H1 (cell line): ENCODE measurements around the gene ENDOV. TPM values are rescaled to one million over a fixed set of nuclear protein-coding genes. Genes with fewer than 3 reads are reported as not detected.

Experiments
- CTCF ChIA-PET: fragments of 300-600 bp; sonication (Branson Sonifier 250); formaldehyde crosslinking; loops from one replicate; lab custom pipeline; 2021; ENCODE audit not compliant: partially characterized antibody; lab: Charles Lee
- POLR2A ChIA-PET: fragments of 300-600 bp; sonication (Branson Sonifier 250); formaldehyde crosslinking; loops from one replicate; lab custom pipeline; 2021; ENCODE audit warnings: inconsistent platforms; ENCODE audit not compliant: partially characterized antibody; lab: Charles Lee
- DNase-seq, 2 experiments: peaks; one replicate each; pipeline versions ENCODE4 v3.0.0 to v3.0.0-alpha.2; 2010 to 2022; ENCODE audit warnings: low spot score in 2 of 2, low read depth in 1 of 2, mixed read lengths in 1 of 2
- FAIRE-seq: peaks from 2 replicates; lab custom pipeline; 2011; peaks lifted over from hg19 to GRCh38; lab: Jason Lieb, UNC
- H2AFZ ChIP-seq: 2 replicates; pipeline ENCODE4 v1.8.1; 2012; ENCODE audit warnings: low read length, inconsistent platforms
- H2AK5ac ChIP-seq: 2 replicates; pipeline ENCODE4 v1.6.1; 2013; ENCODE audit warnings: low read depth, low read length
- H2BK120ac ChIP-seq: replicated peaks from 2 replicates; pipeline ENCODE3; 2013; ENCODE audit warnings: low read depth, low read length, inconsistent platforms
- H2BK12ac ChIP-seq: 2 replicates; pipeline ENCODE4 v1.6.1; 2013; ENCODE audit warnings: low read depth, low read length
- H2BK15ac ChIP-seq: 2 replicates; pipeline ENCODE4 v1.6.1; 2013; ENCODE audit warnings: low read length
- H2BK20ac ChIP-seq: 2 replicates; pipeline ENCODE4 v1.6.1; 2013; ENCODE audit warnings: low read length
- H2BK5ac ChIP-seq: 2 replicates; pipeline ENCODE4 v1.6.1; 2013; ENCODE audit warnings: low read depth, low read length
- H3K14ac ChIP-seq: 2 replicates; pipeline ENCODE4 v1.6.1; 2013; ENCODE audit warnings: inconsistent platforms; ENCODE audit not compliant: insufficient read length
- H3K18ac ChIP-seq: 2 replicates; pipeline ENCODE4 v1.6.1; 2013; ENCODE audit warnings: low read length; ENCODE audit errors: extremely low read depth
- H3K23ac ChIP-seq: 2 replicates; pipeline ENCODE4 v1.6.1; 2013; ENCODE audit warnings: inconsistent platforms; ENCODE audit not compliant: insufficient read length
- H3K23me2 ChIP-seq: 2 replicates; pipeline ENCODE4 v1.6.1; 2013; ENCODE audit warnings: low read depth, low read length
- H3K27ac ChIP-seq: 2 replicates; pipeline ENCODE4 v1.6.1; 2011; ENCODE audit warnings: low read depth, low read length, inconsistent platforms
- H3K27me3 ChIP-seq, 4 experiments: replicated peaks in 1 of 4; 1 replicate in 1 of 4; 2 replicates in 3 of 4; pipeline versions ENCODE4 v1.6.1 to v1.8.1; 2011 to 2013; ENCODE audit warnings: low read length in 3 of 4, mild to moderate bottlenecking in 3 of 4, inconsistent platforms in 2 of 4, mixed read lengths in 2 of 4, moderate library complexity in 1 of 4; ENCODE audit not compliant: control insufficient read depth in 3 of 4, insufficient read depth in 3 of 4; ENCODE audit errors: extremely low read depth in 1 of 4
- H3K36me3 ChIP-seq, 4 experiments: 2 replicates each; pipeline versions ENCODE4 v1.6.1 to v1.8.1; 2011 to 2013; ENCODE audit warnings: mild to moderate bottlenecking in 4 of 4, low read length in 3 of 4, moderate library complexity in 2 of 4, control low read depth in 1 of 4, inconsistent platforms in 1 of 4; ENCODE audit not compliant: insufficient read depth in 4 of 4, control insufficient read depth in 2 of 4
- H3K4ac ChIP-seq: replicated peaks from 2 replicates; pipeline ENCODE3; 2013; ENCODE audit warnings: low read length, low read depth, mixed read lengths, inconsistent platforms; ENCODE audit not compliant: insufficient read length
- H3K4me1 ChIP-seq, 4 experiments: replicated peaks in 1 of 4; 1 replicate in 1 of 4; 2 replicates in 3 of 4; pipeline versions ENCODE4 v1.6.1 to v1.8.1; 2011 to 2013; ENCODE audit warnings: low read length in 3 of 4, inconsistent platforms in 2 of 4, mixed read lengths in 1 of 4; ENCODE audit not compliant: insufficient read depth in 4 of 4, control insufficient read depth in 3 of 4
- H3K4me2 ChIP-seq, 2 experiments: 2 replicates each; pipeline versions ENCODE4 v1.6.1 to v1.8.1; 2011 to 2013; ENCODE audit warnings: low read depth in 2 of 2, low read length in 2 of 2, control low read depth in 1 of 2, inconsistent platforms in 1 of 2, mild to moderate bottlenecking in 1 of 2; ENCODE audit not compliant: insufficient read depth in 1 of 2
- H3K4me3 ChIP-seq, 4 experiments: fragments of 200-600, 300-600 bp in 1 of 4; sonication (generic), shearing (Covaris generic), sonication (Bioruptor Twin) in 1 of 4; 2 replicates each; pipeline versions ENCODE4 v1.5.1 to v1.8.1; 2011 to 2016; ENCODE audit warnings: low read length in 4 of 4, low read depth in 3 of 4, control low read depth in 2 of 4, inconsistent platforms in 2 of 4, mild to moderate bottlenecking in 2 of 4, mixed read lengths in 1 of 4, moderate library complexity in 1 of 4; ENCODE audit not compliant: insufficient read depth in 2 of 4; ENCODE audit errors: extremely low read depth in 1 of 4
- H3K56ac ChIP-seq: replicated peaks from 2 replicates; pipeline ENCODE3; 2013; ENCODE audit warnings: low read depth, mild to moderate bottlenecking, mixed read lengths, low read length, inconsistent platforms; ENCODE audit not compliant: insufficient read length
- H3K79me1 ChIP-seq: 2 replicates; pipeline ENCODE4 v1.6.1; 2013; ENCODE audit warnings: low read depth, low read length, control low read depth
- H3K79me2 ChIP-seq, 2 experiments: 2 replicates each; pipeline versions ENCODE4 v1.6.1 to v1.8.1; 2012 to 2013; ENCODE audit warnings: low read length in 2 of 2, mild to moderate bottlenecking in 2 of 2, inconsistent platforms in 1 of 2; ENCODE audit not compliant: insufficient read depth in 2 of 2, control insufficient read depth in 1 of 2
- H3K9ac ChIP-seq, 4 experiments: replicated peaks in 1 of 4; 1 replicate in 1 of 4; 2 replicates in 3 of 4; pipeline versions ENCODE4 v1.6.1 to v1.8.1; 2011 to 2013; ENCODE audit warnings: low read depth in 3 of 4, low read length in 3 of 4, control low read depth in 2 of 4, mild to moderate bottlenecking in 2 of 4, moderate library complexity in 2 of 4, inconsistent platforms in 1 of 4; ENCODE audit errors: extremely low read depth in 1 of 4
- H3K9me3 ChIP-seq, 2 experiments: 2 replicates each; pipeline versions ENCODE4 v1.6.1 to v1.8.1; 2012 to 2013; ENCODE audit warnings: mild to moderate bottlenecking in 2 of 2, moderate library complexity in 2 of 2, control low read depth in 1 of 2, inconsistent platforms in 1 of 2, low read depth in 1 of 2, low read length in 1 of 2, mixed read lengths in 1 of 2; ENCODE audit not compliant: insufficient read depth in 2 of 2
- H4K20me1 ChIP-seq, 2 experiments: replicated peaks in 1 of 2; 2 replicates each; pipeline versions ENCODE3 to v1.8.1; 2011 to 2013; ENCODE audit warnings: inconsistent platforms in 2 of 2, low read length in 2 of 2, mild to moderate bottlenecking in 1 of 2; ENCODE audit not compliant: insufficient read depth in 2 of 2, control insufficient read depth in 1 of 2
- H4K5ac ChIP-seq: 2 replicates; pipeline ENCODE4 v1.6.1; 2013; ENCODE audit warnings: low read length, low read depth, mixed read lengths, inconsistent platforms; ENCODE audit not compliant: insufficient read length
- H4K8ac ChIP-seq: 2 replicates; pipeline ENCODE4 v1.8.0; 2013; ENCODE audit warnings: mild to moderate bottlenecking, moderate library complexity, low read length, inconsistent platforms; ENCODE audit not compliant: insufficient read depth; ENCODE audit errors: extremely low read depth
- H4K91ac ChIP-seq: replicated peaks from 2 replicates; pipeline ENCODE3; 2013; ENCODE audit warnings: low read length, mixed read lengths, inconsistent platforms; ENCODE audit not compliant: insufficient read length
- ATF3 ChIP-seq: IDR thresholded peaks from 2 replicates; pipeline ENCODE4 v1.6.1; 2011; ENCODE audit warnings: low read depth, mild to moderate bottlenecking, low read length; ENCODE audit not compliant: insufficient read depth
- JUND ChIP-seq: IDR thresholded peaks from 2 replicates; pipeline ENCODE4 v1.6.1; 2011; ENCODE audit warnings: mild to moderate bottlenecking, improper control_type of control experiment, low read length
- POLR2AphosphoS5 ChIP-seq: IDR thresholded peaks from 2 replicates; pipeline ENCODE4 v1.6.1; 2011; ENCODE audit warnings: low read depth, low read length
- RAD21 ChIP-seq, 2 experiments: IDR thresholded peaks in 1 of 2; conservative IDR thresholded peaks in 1 of 2; 2 replicates each; pipeline ENCODE4 v1.6.1; 2011; ENCODE audit warnings: low read depth in 2 of 2, low read length in 2 of 2, improper control_type of control experiment in 1 of 2, inconsistent platforms in 1 of 2, mild to moderate bottlenecking in 1 of 2, moderate library complexity in 1 of 2
- TBP ChIP-seq: IDR thresholded peaks from 2 replicates; pipeline ENCODE4 v1.6.1; 2011; ENCODE audit warnings: low read depth, low read length, improper control_type of control experiment
- WGBS, 2 experiments: shearing (Covaris generic) in 1 of 2; methylation state at CpG; one replicate each; pipeline versions ENCODE4 v1.1.6 to v1.1.7; 2013 to 2015; ENCODE audit warnings: low lambda C conversion rate in 2 of 2, mixed read lengths in 2 of 2, inconsistent platforms in 1 of 2, low coverage in 1 of 2, missing lambda C conversion rate in 1 of 2; ENCODE audit not compliant: insufficient replicate concordance in 2 of 2, insufficient coverage in 1 of 2, insufficient read length in 1 of 2; ENCODE audit errors: extremely low coverage in 1 of 2, missing lambda C conversion rate in 1 of 2; 5-methylcytosine and 5-hydroxymethylcytosine counted together
- polyA plus RNA-seq, 7 experiments: library from polyadenylated mRNA; depleted of rRNA in 3 of 7; stranded (reverse) in 5 of 7; unstranded in 2 of 7; fragments of >200 nt in 5 of 7; fragments of 200-250 nt in 2 of 7; gene quantifications; 1 replicate in 5 of 7; 2 replicates in 1 of 7; 4 replicates in 1 of 7; pipeline versions ENCODE4 v1.2.1 to v1.2.3, GENCODE V29; 2011 to 2013; ENCODE audit warnings: missing spikeins in 2 of 7, mixed read lengths in 2 of 7
- total RNA-seq: library from RNA; stranded (reverse); fragmentation: NEBNext Ultra II Directional; extraction: Animal tissue kit (Norgen Biotek cat#: 25700); gene quantifications from 2 replicates; pipeline ENCODE4 v1.2.1, GENCODE V29; 2021

The ENDOV gene
- total and polyA plus RNA-seq, 2 of the 8 experiments (the other 6 are each of a cell fraction or from before 2014, with no cell fraction given) = 10.6 to 13.3 TPM

GRCh38 chr17:80423536-80424225 is 8.7 kb downstream of the ENDOV start:
- Histone ChIP-seq H3K27me3 (no peaks in the 10 kb centered on the region; a peak in 1 of 7 replicates), H3K9me3 (no peaks in the 10 kb centered on the region), H2AK5ac (no peak overlapping the region), H3K23me2 (no peaks in the 10 kb centered on the region), H3K18ac (no peak overlapping the region), H2BK20ac (no peak overlapping the region), H2AFZ (no peak overlapping the region), H3K4me1 (peaks cover 0 to 8% (median 2%) of the 10 kb centered on the region in 4 experiments; a peak in 3 of 7 replicates), H2BK5ac (no peak overlapping the region), H3K36me3 (no peaks in the 10 kb centered on the region), H3K23ac (no peak overlapping the region), H4K5ac (no peak overlapping the region), H3K27ac (no peak overlapping the region), H3K4ac (no peak overlapping the region), H3K79me1 (no peaks in the 10 kb centered on the region; the same call in 1 of the 2 replicates), H3K4me2 (no peak overlapping the region), H3K14ac (no peak overlapping the region), H4K91ac (no peak overlapping the region), H2BK120ac (no peak overlapping the region), H4K20me1 (peaks cover 7 to 13% of the 10 kb centered on the region in 2 experiments), H3K56ac (no peak overlapping the region), H3K4me3 (no peak overlapping the region), H3K9ac (peak overlapping the region in 1 of 4 experiments; percentile 22; a peak in 2 of 7 replicates), H4K8ac (0 out of 2 replicates have a peak overlapping the region, but pooled peaks have one; percentile 5), H2BK12ac (no peak overlapping the region), H2BK15ac (no peak overlapping the region; the same call in 1 of the 2 replicates), H3K79me2 (no peaks in the 10 kb centered on the region)
- 88% methylated on average over 8 of the region's 13 CpGs; no CpG with 5 or more reads in 1 of the 2 experiments for WGBS, 2 experiments
- peak in 1 of 2 experiments; percentile 41 for DNase-seq
- ChIA-PET CTCF (interaction anchor here (0.6 to 1.8 kb wide), 11 partner anchors 10 to 1336 kb away, joined by 3 to 7 read pairs (median 3); partner anchors contain the start of gene ENDOV), POLR2A (no interaction called here)
- FAIRE-seq = no peak
- TF ChIP-seq RAD21 (IDR thresholded peaks at IDR 0.05 in 1 of 2, conservative IDR thresholded peaks at IDR 0.05 in 1 of 2; ENCODE audit: low read depth in 2 of 2, low read length in 2 of 2) (no peak), POLR2AphosphoS5 (no peak), ATF3 (no peak), TBP (no peak), JUND (no peak)
